Measurements from ENCODE around the gene BCAR1.
A peak's percentile ranks its signal among the peaks of the same experiment; 100 is the strongest.
"Not testable (repeated sequence)": the region's sequence is repeated elsewhere in the genome, so short reads cannot be mapped to it uniquely, and the experiment has no call there.

BCAR1 gene, protein sequence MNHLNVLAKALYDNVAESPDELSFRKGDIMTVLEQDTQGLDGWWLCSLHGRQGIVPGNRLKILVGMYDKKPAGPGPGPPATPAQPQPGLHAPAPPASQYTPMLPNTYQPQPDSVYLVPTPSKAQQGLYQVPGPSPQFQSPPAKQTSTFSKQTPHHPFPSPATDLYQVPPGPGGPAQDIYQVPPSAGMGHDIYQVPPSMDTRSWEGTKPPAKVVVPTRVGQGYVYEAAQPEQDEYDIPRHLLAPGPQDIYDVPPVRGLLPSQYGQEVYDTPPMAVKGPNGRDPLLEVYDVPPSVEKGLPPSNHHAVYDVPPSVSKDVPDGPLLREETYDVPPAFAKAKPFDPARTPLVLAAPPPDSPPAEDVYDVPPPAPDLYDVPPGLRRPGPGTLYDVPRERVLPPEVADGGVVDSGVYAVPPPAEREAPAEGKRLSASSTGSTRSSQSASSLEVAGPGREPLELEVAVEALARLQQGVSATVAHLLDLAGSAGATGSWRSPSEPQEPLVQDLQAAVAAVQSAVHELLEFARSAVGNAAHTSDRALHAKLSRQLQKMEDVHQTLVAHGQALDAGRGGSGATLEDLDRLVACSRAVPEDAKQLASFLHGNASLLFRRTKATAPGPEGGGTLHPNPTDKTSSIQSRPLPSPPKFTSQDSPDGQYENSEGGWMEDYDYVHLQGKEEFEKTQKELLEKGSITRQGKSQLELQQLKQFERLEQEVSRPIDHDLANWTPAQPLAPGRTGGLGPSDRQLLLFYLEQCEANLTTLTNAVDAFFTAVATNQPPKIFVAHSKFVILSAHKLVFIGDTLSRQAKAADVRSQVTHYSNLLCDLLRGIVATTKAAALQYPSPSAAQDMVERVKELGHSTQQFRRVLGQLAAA
- total RNA-seq: 0.62 to 1.1 reads per million in 2 donors

GRCh38 chr16:75251280-75252048 is at the start of gene BCAR1:
Gene BCAR1, minus strand, starts transcription at chr16:75251624. Its CDS starts 142 bp downstream, at chr16:75251482.
- no peak for DNase-seq

DNA sequence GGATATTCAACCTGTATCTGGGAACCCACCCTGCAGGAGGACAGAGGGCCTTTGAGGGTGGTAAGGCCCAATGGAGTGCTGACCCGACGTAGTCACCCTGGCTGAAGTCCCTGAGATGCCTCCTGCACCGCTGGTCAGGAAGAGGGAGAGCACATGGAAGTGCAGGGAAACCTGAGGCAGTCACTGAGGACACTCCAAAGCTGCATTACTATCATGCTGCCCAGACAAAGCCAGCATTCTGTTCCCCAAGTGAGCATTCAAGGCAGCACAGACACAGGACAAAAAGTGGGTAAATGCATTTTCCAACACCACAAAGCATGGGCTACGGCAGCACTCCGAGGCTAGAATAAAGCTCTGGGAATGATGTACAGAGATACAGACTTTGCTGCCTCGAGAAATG is 46.8 kb upstream of the BCAR1 start:
- DNase-seq: no peak

DNA sequence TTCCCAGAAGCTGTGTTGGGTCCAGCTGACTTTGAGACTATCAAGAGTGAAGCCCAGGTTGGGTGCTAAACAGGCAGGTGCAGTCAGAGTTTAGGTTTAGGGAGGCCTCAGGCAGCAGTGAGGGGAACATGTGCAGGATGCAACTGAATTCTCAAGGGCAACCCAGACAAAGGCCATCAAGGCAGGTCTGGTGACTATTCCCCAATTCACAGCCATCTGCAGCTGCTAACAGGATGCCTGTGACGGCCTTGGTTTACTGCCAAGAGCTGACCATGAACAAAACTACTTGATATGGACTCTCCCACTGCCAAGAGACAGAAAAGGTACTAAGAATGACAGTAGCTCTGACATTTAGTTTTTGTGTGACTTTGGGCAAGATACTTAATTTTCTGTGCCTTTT is 45.2 kb upstream of the BCAR1 start:
- DNase-seq: no peak

DNA sequence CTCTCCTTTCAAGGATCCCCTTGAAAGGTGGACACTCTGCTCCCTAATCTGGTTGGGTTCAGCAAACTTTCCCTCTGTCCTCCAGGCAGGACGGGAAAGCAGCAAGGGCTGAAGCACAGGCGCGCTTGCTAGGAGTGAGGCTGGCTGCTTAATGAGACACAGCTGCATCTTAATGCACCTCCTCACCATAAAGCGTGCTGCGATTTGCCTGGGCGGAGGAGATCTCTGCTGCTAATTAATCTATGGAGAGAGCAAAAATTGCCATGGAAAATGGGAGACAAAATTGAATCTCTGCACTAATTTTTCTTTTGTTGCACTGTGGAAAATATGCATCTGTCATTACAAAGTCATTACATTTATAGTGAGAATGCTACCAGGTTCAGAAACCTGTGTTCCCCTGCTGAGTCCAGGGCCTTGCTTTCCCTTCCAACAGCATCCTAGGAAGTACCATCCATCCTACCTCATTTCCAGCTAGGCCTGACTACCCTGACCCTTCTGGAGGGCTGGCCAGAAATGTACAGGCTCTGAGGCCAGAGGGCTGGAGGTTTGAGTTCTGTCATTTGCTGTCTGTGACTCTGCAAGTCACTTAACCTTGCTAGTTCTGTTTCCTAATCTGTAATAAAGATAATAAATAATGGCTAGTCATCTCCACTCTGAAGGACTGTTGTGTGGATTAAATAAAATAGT is 43.5 kb upstream of the BCAR1 start:
- no peak for DNase-seq

DNA sequence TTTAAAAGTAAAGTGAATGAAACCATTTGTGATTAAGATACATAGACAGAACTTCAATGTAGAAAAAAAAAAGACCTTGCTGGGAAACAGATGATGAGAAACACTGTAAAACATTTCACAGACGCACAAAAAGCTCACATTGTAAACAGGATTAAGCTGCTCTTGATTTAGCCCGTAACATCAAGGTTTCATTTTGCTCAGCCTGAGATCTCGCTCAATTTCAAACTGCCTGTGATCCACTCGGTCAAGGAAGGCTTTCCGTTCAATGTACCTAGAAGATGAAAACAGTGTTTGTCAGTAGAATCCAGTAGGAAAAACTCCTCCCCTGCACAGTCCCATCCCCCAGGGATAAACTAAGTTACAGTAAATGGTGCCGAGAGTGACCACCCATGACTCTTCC is 42.3 kb upstream of the BCAR1 start:
- DNase-seq: no peak

- DNase-seq: no peak
Measured at GRCh38 chr16:75293173-75293572, 41.7 kb upstream of the BCAR1 start.

- DNase-seq: no peak
Measured at GRCh38 chr16:75292691-75293090, 41.3 kb upstream of the BCAR1 start.

DNA sequence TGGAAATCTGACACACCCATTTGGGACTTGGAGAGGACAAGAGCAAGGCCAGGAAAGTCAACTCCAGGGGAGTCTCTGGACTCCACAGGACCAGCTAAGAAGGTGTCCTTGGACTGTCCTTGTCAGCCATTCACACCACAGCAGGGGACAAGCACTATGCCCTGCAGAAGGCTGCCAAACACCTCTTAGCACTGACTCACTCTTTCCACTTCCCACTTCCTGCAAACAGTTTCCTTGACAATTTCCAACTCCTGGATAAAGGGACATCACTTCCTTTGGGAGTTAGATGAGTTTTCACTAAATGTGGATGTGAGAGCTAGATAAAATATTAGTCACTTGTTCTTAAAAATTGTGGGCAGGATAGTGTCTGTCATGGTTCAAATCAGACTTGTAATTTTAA is 37.8 kb upstream of the BCAR1 start:
- DNase-seq: no peak

GRCh38 chr16:75288596-75289120 is 37.2 kb upstream of the BCAR1 start:
- peak in 4 of 5 experiments; percentile 32 to 84 (median 59) for DNase-seq

GRCh38 chr16:75288181-75288580 is 36.8 kb upstream of the BCAR1 start:
- peak in 1 of 5 experiments; percentile 24 for DNase-seq

GRCh38 chr16:75287708-75288107 is 36.3 kb upstream of the BCAR1 start:
- DNase-seq: no peak

- no peak for DNase-seq
Measured at GRCh38 chr16:75286389-75286788, 35.0 kb upstream of the BCAR1 start.

DNA sequence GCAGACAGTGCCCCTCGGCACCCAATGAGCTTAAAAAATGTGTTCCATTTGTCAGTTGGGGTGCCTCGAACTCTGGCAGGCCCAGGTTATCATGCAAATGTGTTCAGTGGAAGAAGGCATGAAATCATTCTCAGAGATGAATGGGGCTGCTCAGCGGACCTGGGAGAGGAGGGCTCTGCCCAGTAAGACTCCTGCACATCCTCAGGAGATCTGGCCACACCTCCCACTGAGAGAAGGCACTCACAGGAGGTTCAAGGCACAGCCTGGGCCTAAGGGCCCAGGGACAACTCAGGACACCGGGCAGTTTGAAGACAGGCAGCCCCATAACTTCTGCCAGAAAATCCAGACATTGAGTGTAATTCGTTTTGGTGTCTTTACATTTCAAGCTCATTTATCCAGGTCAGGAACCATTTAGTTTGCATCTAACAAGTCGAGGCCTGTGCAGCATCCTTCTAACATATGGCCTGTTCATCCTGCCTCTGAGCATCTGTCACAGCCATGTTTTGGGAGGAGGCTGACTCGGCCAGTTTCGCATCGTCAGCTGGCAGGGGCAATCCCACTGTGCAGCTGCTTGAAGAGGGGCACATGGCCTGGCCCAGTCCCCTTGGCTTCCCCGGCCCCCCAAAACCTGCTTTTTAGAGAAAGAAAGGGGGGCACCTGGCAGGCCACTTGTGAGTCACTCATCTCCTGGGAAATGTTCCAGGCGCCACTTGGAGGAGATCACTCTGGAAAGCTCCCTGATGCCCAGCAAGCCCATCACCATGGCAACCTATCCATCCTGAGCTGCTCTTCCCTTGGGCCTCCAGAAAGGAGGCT is 31.2 kb upstream of the BCAR1 start:
- DNase-seq: no peak

DNA sequence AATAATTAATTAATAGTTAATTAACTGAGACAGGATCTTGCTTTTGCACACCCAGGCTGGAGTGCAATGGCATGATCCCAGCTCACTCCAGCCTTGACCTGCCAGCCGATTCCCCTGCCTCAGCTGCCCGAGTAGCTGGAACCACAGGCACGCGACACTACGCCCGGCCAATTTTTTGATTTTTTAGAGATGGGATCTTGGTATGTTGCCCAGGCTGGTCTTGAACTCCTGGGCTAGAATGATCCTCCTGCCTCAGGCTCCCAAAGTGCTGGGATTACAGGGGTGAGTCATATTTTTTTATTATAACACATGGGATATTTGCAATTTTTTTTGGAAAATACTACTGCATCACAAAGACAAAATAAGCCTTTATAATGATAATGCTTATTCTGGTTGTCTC is 30.4 kb upstream of the BCAR1 start:
- no peak for DNase-seq

DNA sequence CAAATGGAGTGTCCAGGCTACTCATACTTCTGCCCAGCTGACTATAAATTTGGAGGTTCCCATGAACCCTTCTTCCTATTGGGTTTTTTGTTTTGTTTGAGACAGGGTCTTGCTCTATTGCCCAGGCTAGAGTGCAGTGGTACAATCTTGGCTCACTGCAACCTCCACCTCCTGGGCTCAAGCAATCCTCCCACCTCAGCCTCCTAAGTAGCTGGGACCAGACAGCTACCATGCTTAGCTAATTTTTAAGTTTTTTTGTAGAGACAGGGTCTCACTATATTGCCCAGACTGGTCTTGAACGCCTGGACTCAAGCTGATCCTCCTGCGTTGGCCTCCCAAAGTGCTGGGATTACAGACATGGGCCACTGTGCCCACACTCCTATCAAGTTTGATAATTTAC is 29.6 kb upstream of the BCAR1 start:
- DNase-seq: not testable (repeated sequence)

DNA sequence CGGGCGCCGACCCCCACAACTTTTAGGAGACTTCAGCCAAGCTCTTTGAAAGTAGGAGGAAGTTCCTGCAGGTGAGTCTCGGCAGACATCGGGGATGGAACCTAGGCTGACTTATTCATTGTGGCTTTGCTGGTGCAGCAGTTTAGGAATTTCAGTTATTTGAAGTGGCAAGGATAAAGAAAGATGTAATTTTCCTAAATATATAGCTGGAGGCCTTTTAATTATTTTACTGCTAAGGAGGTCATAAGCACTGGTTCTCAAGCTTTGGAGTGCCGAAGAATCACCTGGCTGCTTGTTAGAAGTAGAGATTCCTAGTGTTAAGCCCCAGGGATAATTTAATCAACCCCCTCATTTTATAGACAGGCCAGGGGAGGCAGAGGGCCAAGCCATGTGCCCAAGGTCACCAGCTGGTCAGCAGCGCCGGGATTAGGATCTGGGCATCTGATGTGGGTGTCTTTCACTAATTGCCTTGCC is 28.9 kb upstream of the BCAR1 start:
- no peak for DNase-seq

- no peak for DNase-seq
Measured at GRCh38 chr16:75279305-75279704, 27.9 kb upstream of the BCAR1 start.

- DNase-seq: no peak
Measured at GRCh38 chr16:75273054-75273925, 21.9 kb upstream of the BCAR1 start.

DNA sequence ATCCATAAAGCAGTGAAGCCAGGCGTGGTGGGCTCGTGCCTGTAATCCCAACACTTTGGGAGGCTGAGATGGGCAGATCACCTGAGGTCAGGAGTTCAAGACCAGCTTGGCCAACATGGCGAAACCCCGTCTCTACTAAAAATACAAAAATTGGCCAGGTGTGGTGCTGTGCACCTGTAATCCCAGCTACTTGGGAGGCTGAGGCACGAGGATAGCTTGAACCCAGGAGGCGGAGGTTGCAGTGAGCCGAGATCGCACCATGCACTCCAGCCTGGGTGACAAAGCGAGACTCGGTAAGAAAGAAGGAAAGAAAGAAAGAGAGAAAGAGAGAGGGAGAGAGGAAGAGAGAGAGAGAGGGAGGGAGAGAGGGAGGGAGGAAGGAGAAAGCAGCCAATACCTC is 21.2 kb upstream of the BCAR1 start:
- DNase-seq: not testable (repeated sequence)

DNA sequence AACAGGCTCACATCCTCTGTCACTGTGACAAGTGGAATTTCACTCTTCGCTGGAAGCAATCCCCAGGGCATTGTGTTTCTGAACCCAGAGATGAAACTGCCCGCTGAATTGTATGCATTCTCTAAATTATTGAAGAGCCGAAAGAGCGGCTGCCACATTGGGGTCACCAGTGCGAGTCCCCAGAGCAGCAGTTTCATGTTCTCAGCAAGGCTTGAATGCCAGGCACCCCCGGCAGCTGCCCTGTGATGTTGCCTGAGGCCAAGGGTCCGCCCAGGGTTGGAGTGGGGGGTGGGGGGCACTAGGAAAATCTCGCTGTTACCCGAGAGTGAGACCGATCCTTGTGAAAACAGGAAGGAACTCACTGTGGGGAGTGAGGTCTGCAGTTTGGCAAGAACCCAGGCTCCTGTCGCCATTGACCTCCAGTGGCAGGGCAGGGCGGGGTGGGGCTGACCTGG is 20.7 kb upstream of the BCAR1 start:
- no peak for DNase-seq
